ENCODE results near the gene DDI1. TPM values are rescaled to one million over a fixed set of nuclear protein-coding genes. Genes with fewer than 3 reads are reported as not detected.

Gene DDI1
- polyA plus RNA-seq, 3 donors = not detected

DNA sequence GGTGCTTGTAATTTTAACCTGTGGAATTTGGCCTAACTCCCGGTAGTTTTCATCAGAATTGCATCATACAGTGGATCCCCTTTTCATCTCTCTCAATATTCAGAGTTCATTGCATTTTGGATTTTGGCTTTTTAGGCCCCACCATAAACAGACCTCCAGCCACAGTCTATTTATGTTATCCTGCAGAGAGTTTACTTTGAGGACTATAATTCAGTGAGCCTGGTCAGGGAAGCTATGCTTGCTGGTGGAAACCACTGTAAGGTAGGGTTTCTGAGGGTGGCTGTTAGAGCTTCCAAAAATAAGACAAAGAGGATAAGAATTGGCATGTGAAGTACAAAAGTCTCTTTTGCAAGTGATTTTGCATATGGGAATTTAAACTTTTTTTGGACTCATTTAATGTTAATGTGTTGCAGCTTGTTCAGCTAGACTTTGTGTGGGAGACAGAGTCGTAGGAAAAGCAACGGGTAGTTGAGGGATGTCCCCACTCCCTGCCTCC, 34.8 kb upstream of the DDI1 start:
- no peaks in the 10 kb centered on the region for H3K4me1 ChIP-seq (ENCODE audit: control insufficient read depth in 1 of 2, insufficient read depth in 2 of 2, low read length in 2 of 2)
- no peak overlapping the region for H2AFZ ChIP-seq (ENCODE audit: insufficient read depth, low read depth, low read length, poor library complexity, severe bottlenecking)
- no peaks in the 10 kb centered on the region for H4K20me1 ChIP-seq (ENCODE audit: insufficient read depth, low read length)
- H3K4me3 ChIP-seq (replicated peaks in 1 of 3; ENCODE audit: low read depth in 2 of 3, low read length in 3 of 3) = no peak overlapping the region
- no peaks in the 10 kb centered on the region for H3K27me3 ChIP-seq (ENCODE audit: control insufficient read depth in 2 of 2, insufficient read depth in 2 of 2, low read length in 2 of 2)
- H3K27me3 Mint-ChIP-seq (ENCODE audit: low read depth in 3 of 3) = no peaks in the 10 kb centered on the region
- 100% methylated on average over 2 of the region's 3 CpGs for WGBS (ENCODE audit: insufficient coverage)
- no peaks in the 10 kb centered on the region for H3K79me2 ChIP-seq (ENCODE audit: insufficient read depth, low read length)
- no peak overlapping the region for H3K27ac ChIP-seq (ENCODE audit: low read depth in 1 of 2, low read length in 2 of 2)
- H3K9ac ChIP-seq (ENCODE audit: insufficient read depth, low read length, poor library complexity, severe bottlenecking) = no peak overlapping the region
- no peaks in the 10 kb centered on the region for H3K36me3 ChIP-seq (replicated peaks in 1 of 2; ENCODE audit: control insufficient read depth in 1 of 2, insufficient read depth in 2 of 2, low read length in 2 of 2)
- TF ChIP-seq, protein P1, sequence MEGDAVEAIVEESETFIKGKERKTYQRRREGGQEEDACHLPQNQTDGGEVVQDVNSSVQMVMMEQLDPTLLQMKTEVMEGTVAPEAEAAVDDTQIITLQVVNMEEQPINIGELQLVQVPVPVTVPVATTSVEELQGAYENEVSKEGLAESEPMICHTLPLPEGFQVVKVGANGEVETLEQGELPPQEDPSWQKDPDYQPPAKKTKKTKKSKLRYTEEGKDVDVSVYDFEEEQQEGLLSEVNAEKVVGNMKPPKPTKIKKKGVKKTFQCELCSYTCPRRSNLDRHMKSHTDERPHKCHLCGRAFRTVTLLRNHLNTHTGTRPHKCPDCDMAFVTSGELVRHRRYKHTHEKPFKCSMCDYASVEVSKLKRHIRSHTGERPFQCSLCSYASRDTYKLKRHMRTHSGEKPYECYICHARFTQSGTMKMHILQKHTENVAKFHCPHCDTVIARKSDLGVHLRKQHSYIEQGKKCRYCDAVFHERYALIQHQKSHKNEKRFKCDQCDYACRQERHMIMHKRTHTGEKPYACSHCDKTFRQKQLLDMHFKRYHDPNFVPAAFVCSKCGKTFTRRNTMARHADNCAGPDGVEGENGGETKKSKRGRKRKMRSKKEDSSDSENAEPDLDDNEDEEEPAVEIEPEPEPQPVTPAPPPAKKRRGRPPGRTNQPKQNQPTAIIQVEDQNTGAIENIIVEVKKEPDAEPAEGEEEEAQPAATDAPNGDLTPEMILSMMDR (IDR thresholded peaks at IDR 0.05) = no peak
- H3K4me2 ChIP-seq (replicated peaks; ENCODE audit: extremely low read depth, low read length, poor library complexity, severe bottlenecking) = no peak overlapping the region
- no peaks in the 10 kb centered on the region for H3K36me3 Mint-ChIP-seq
- H3K27ac Mint-ChIP-seq = no peak overlapping the region
- H3K4me1 Mint-ChIP-seq = no peaks in the 10 kb centered on the region
- H3K9me3 Mint-ChIP-seq = peaks cover 0 to 5% (median 0%) of the 10 kb centered on the region in 7 donors
- no peak overlapping the region for H3K4me3 Mint-ChIP-seq
- DNase-seq = no peak
- intact Hi-C loops (cut with micrococcal nuclease) = no loop called here
- H3K9me3 ChIP-seq (replicated peaks in 1 of 2; ENCODE audit: control insufficient read depth in 1 of 2, insufficient read depth in 1 of 2, low read length in 2 of 2) = no peaks in the 10 kb centered on the region

DNA sequence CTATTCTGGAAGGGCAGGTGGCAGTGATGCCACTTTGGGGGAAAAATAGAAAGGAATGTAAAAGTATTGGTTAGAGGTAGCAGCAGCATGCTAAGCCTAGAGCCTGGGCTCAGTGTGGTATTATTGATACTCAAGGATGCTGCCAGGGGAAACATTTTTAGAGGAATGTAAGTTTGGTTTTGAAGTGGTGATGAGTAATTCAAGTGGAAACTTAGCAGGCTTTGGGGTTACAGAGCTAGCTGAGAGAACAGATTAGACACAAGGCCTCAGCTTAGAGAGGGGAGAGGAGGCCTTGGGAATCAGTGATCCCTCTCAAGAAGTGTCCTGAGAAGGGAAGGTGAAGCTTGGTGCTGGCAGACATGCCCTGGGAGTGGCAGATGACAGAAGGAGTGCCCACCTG, 32.9 kb upstream of the DDI1 start:
- no peak overlapping the region for H3K4me3 Mint-ChIP-seq
- Histone ChIP-seq H3K27ac (ENCODE audit: low read depth in 1 of 2, low read length in 2 of 2) (no peak overlapping the region), H3K27me3 (ENCODE audit: control insufficient read depth in 2 of 2, insufficient read depth in 2 of 2, low read length in 2 of 2) (no peaks in the 10 kb centered on the region)

More for the DNA sequence above, 32.9 kb upstream of the DDI1 start:
- Histone ChIP-seq H2AFZ (ENCODE audit: insufficient read depth, low read depth, low read length, poor library complexity, severe bottlenecking) (no peak overlapping the region), H3K4me3 (replicated peaks in 1 of 3; ENCODE audit: low read depth in 2 of 3, low read length in 3 of 3) (no peak overlapping the region), H3K9me3 (replicated peaks in 1 of 2; ENCODE audit: control insufficient read depth in 1 of 2, insufficient read depth in 1 of 2, low read length in 2 of 2) (no peaks in the 10 kb centered on the region), H3K79me2 (ENCODE audit: insufficient read depth, low read length) (no peaks in the 10 kb centered on the region), H3K36me3 (replicated peaks in 1 of 2; ENCODE audit: control insufficient read depth in 1 of 2, insufficient read depth in 2 of 2, low read length in 2 of 2) (no peaks in the 10 kb centered on the region), H4K20me1 (ENCODE audit: insufficient read depth, low read length) (no peaks in the 10 kb centered on the region), H3K4me1 (ENCODE audit: control insufficient read depth in 1 of 2, insufficient read depth in 2 of 2, low read length in 2 of 2) (no peaks in the 10 kb centered on the region), H3K4me2 (replicated peaks; ENCODE audit: extremely low read depth, low read length, poor library complexity, severe bottlenecking) (no peak overlapping the region), H3K9ac (ENCODE audit: insufficient read depth, low read length, poor library complexity, severe bottlenecking) (no peak overlapping the region)
- DNase-seq = no peak
- TF ChIP-seq, protein P1 (IDR thresholded peaks at IDR 0.05) = no peak
- Mint-ChIP-seq H3K27me3 (ENCODE audit: low read depth in 3 of 3) (no peaks in the 10 kb centered on the region), H3K27ac (no peak overlapping the region), H3K9me3 (peaks cover 0 to 5% (median 0%) of the 10 kb centered on the region in 7 donors), H3K36me3 (no peaks in the 10 kb centered on the region), H3K4me1 (no peaks in the 10 kb centered on the region)
- intact Hi-C loops (cut with micrococcal nuclease) = no loop called here
